ENCODE measurements around the gene SPANXN2.
A peak's percentile ranks its signal among the peaks of the same experiment; 100 is the strongest.

SPANXN2 gene

DNA sequence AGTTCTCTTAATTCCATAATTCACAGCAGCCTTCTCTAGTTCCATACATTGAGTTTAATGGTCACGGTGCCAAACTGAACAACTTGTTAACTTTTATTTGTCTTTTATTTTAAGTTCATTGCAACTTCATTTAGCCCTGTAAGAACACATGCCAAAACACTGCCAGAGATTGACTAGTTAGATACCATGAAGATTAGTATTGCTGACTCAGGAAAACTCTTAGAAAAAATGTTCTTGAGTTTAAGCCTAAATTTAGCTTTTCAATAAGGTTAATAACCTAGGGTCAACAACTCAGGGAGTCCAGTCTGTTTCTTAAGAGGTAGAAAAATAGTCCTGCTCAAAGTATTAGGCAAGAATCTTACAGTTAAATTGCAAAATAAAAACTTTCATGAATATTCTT lies 25.7 kb downstream of the SPANXN2 start:
- no peak for TF ChIP-seq ZFX (IDR thresholded peaks at IDR 0.05)
- TF ChIP-seq, protein P1, sequence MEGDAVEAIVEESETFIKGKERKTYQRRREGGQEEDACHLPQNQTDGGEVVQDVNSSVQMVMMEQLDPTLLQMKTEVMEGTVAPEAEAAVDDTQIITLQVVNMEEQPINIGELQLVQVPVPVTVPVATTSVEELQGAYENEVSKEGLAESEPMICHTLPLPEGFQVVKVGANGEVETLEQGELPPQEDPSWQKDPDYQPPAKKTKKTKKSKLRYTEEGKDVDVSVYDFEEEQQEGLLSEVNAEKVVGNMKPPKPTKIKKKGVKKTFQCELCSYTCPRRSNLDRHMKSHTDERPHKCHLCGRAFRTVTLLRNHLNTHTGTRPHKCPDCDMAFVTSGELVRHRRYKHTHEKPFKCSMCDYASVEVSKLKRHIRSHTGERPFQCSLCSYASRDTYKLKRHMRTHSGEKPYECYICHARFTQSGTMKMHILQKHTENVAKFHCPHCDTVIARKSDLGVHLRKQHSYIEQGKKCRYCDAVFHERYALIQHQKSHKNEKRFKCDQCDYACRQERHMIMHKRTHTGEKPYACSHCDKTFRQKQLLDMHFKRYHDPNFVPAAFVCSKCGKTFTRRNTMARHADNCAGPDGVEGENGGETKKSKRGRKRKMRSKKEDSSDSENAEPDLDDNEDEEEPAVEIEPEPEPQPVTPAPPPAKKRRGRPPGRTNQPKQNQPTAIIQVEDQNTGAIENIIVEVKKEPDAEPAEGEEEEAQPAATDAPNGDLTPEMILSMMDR (conservative IDR thresholded peaks at IDR 0.05) = no peak
- H3K27ac ChIP-seq = no peak overlapping the region

DNA sequence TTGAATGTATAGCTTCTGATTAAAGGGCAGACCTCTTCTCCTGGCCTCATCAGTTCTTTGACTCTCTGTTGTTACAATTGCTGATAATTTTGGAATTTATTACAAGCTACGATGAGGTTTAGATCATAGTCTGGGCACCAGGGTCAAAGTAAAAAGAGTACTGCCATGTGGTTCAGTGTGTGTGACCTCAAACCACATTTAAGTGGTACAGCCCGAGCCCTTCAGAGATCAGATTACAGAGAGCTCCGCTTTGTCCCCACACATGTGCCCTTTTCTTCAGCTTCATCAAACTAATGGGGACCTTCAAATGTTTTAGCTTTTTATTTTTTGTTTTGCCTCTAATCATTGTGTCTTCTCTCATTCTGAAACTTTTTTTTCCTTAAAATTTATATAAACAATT lies 37.1 kb downstream of the SPANXN2 start:
- TF ChIP-seq, protein P1 (conservative IDR thresholded peaks at IDR 0.05) = no peak
- no peak for TF ChIP-seq ZFX (IDR thresholded peaks at IDR 0.05)
- no peak overlapping the region for H3K27ac ChIP-seq

DNA sequence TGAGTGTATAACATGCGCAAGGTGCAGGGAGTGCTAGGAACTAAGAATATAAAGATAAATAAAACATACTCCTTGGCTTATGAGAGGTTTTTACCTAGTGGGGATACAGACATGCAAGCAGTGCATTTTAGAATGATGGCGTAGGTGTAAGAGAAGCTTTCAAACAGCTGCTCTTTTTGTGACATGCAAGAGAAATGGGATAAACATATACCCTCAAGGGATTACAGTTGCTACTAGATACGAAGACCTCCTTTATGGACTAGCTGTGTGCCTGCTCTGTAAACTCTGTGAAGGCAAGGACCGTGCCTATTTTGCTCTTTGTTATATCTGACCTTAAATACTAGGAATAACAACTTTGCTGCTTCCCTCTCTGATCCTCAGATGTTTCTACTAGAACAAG lies 45.6 kb downstream of the SPANXN2 start:
- no peak overlapping the region for H3K27ac ChIP-seq
- no peak for TF ChIP-seq ZFX (IDR thresholded peaks at IDR 0.05)

DNA sequence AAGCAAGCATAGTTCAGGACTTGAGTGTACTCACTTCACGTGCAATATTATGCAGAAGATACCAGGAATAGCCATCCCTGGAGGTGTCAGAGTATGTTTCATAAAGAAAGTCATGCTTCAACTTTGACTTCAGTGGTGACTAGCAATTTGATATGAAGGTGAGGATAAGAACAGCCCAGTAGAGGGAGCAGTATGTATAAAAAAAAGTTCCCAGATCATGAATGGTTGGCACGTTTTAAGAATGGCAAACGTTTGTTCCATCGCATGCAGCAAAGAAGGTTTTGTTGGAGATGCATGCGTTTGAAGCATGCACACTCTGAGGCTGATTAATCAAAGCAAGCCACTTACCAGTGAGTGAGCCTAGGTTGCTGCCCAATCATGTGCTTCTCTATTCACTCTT lies 51.2 kb downstream of the SPANXN2 start:
- no peak overlapping the region for H3K27ac ChIP-seq
- TF ChIP-seq, protein P1 (conservative IDR thresholded peaks at IDR 0.05) = peak; percentile 54
- no peak for TF ChIP-seq ZFX (IDR thresholded peaks at IDR 0.05)

DNA sequence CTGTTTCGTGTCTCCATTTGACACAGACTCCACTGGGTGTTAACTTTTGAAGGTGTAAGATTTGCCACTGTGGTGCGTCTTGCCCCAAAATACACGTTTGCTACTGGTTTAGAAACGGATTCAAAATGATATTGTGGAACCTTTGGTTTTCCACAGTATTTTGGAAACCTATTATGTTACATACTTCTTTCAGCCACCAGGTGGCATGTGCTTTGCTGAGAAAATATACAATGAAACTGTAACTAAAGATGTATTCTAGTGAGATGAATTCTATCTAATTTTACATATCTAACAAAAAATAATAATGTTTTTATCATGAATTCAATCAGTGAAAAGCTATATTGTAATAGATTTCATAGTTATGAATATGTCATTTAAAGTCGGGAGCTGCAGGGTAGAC lies 56.2 kb downstream of the SPANXN2 start:
- TF ChIP-seq, protein P1 (conservative IDR thresholded peaks at IDR 0.05) = peak; percentile 68
- no peak for TF ChIP-seq ZFX (IDR thresholded peaks at IDR 0.05)
- no peak overlapping the region for H3K27ac ChIP-seq

DNA sequence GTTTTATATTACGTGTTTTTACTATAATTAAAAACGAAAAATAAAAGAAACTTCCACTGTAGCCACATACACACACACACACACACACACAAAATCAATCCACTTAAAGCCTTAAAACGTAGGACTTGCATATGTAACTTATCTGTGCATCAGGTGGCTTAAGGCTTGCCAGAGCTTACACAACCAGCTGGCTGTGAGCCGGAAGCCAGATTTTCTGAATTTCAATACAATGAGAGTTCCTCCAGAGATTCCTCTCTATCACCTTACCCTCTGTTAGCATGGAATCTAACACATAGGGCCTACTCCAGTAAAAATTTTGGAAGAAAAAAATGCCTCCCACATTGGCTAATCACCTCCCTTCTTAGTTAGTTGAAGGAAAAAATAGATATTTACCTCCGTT lies 56.8 kb downstream of the SPANXN2 start:
- H3K27ac ChIP-seq = no peak overlapping the region
- no peak for TF ChIP-seq ZFX (IDR thresholded peaks at IDR 0.05)
- TF ChIP-seq, protein P1 (conservative IDR thresholded peaks at IDR 0.05) = no peak
